HG02938 (cell line): Measurements from ENCODE around the gene AFF1.

Source experiments
- ATAC-seq: cut with Tn5 transposase; IDR thresholded peaks from one replicate; pipeline ENCODE4 v1.9.1; 2021; ENCODE audit warnings: mild to moderate bottlenecking, moderate library complexity; ENCODE audit not compliant: unreplicated experiment

The AFF1 gene

GRCh38 chr4:86934771-86935565 is at the start of gene AFF1:
TSS of gene AFF1 (plus strand) at chr4:86935011. CDS start at chr4:86948534, 13,523 bp downstream.
- ATAC-seq = peak; percentile 37

DNA sequence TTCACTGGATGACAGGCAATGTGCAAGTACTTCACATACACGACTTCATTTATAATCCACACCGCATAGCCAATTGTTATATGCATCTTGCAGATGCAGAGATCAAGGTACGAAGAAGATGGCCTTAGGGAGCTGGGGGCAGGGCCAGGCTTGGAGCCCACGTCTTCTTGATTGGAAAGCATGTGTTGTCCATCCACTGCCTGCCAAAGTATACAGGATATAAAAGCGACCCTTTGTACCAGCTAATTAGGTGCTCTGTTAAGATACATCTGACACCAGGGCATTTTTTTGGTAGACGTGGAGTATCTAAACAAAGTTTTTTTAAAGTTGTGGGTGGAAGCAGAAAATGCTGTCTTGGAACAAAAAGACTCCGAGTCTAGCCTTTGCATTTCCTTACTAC is 44.0 kb upstream of the AFF1 start:
- ATAC-seq = no peak

GRCh38 chr4:86891762-86892635 is 42.8 kb upstream of the AFF1 start, which contains the start of gene C4orf36:
TSS of gene C4orf36 (minus strand) at chr4:86892422. CDS start at chr4:86891520, 902 bp downstream.
- peak; percentile 44 for ATAC-seq

DNA sequence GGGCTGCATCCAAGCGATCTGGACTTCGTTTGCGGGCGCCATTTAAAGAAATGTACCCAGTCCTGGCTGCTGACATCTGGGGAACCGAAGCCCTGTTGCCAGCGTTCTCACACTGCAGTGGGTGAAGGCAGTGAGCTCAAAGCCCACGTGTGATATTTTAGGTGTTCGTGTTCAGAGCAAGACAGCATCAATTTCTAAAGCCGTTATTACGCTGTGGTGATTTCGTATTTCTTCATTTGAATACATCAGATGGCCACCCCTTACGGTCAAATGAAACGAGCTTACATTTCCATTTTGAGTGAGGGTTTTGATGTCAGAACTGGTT is 42.2 kb upstream of the AFF1 start:
- peak; percentile 19 for ATAC-seq

- ATAC-seq = no peak
Measured at GRCh38 chr4:86893136-86893535, 41.7 kb upstream of the AFF1 start.

- ATAC-seq = no peak
Measured at GRCh38 chr4:86894455-86894854, 40.4 kb upstream of the AFF1 start.

- ATAC-seq = peak; percentile 53
Measured at GRCh38 chr4:86895692-86896488, 38.9 kb upstream of the AFF1 start.

GRCh38 chr4:86896596-86896995 is 38.2 kb upstream of the AFF1 start:
- no peak for ATAC-seq

DNA sequence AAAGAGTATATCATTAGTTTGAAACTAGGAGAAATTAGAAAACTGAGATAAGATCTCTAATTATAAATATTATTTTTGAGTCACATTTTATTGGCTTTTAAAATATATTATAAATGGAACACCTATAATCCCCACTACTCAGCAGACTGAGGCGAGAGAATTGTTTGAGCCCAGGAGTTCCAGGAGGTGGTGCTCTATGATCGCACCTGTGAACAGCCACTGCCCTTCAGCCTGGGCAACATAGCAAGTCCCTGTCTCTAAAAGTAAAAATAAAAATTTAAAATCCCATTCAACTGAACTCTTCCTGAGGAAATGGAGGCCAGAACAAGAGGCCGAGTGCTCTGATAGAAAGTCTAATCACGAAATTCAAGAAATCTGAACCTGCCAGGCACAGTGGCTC is 36.2 kb upstream of the AFF1 start:
- no peak for ATAC-seq

DNA sequence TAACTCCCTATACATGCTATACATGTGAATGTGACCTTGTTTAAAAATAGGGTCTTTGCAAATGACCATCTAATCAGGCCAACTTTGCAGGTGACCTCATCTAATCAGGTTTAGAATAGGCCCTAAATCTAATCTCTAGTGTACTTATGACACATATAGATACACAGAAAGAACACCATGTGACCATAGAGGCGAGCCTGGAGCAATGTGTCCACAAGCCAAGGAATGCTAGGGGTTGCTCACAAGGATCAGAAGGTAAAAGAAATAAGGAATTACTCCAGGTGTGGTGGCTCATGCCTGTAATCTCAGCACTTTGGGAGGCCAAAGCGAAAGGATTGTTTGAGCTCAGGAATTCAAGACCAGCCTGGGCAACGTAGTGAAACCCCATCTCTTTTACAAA is 32.9 kb upstream of the AFF1 start:
- no peak for ATAC-seq

- ATAC-seq = no peak
Measured at GRCh38 chr4:86908251-86908657, 26.6 kb upstream of the AFF1 start.

GRCh38 chr4:86909546-86910295 is 25.1 kb upstream of the AFF1 start:
- ATAC-seq = no peak

DNA sequence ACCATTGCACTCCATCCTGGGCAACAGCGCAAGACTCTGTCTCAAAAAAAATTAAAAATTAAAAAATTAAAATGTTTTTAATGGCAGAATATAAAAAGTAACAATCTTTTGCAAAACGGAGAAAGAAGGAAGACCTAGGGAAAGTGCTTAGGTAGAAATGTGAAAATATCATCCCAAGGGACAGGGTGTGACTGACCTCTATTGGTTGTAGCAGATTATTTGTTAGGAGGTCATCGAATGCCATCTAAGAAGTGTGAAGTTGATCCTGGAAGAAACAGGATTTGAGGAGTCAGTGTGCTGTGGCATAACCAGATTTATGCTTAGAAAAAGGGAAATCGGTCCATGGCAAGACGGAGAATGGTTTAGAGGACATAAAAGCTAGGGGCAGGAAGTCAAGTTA is 24.4 kb upstream of the AFF1 start:
- no peak for ATAC-seq

GRCh38 chr4:86910820-86911684 is 23.8 kb upstream of the AFF1 start:
- ATAC-seq = no peak

DNA sequence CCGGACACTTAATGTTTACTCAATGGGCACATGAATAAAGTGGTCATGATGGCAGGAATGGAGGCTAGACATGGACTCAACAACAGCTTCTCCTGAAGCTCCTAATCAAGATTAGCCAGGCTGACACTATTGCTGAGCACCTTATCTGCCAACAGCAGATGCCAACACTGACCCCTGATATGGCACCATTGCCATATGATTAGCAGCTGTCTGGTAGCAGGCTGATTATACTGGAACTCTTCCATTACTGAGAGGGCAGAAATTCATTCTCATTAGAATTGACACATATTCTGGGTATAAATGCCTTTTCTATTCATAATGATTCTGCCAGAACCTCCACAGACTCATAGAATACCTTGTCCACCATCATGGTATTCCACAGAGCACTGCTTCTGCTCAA is 18.4 kb upstream of the AFF1 start:
- no peak for ATAC-seq

DNA sequence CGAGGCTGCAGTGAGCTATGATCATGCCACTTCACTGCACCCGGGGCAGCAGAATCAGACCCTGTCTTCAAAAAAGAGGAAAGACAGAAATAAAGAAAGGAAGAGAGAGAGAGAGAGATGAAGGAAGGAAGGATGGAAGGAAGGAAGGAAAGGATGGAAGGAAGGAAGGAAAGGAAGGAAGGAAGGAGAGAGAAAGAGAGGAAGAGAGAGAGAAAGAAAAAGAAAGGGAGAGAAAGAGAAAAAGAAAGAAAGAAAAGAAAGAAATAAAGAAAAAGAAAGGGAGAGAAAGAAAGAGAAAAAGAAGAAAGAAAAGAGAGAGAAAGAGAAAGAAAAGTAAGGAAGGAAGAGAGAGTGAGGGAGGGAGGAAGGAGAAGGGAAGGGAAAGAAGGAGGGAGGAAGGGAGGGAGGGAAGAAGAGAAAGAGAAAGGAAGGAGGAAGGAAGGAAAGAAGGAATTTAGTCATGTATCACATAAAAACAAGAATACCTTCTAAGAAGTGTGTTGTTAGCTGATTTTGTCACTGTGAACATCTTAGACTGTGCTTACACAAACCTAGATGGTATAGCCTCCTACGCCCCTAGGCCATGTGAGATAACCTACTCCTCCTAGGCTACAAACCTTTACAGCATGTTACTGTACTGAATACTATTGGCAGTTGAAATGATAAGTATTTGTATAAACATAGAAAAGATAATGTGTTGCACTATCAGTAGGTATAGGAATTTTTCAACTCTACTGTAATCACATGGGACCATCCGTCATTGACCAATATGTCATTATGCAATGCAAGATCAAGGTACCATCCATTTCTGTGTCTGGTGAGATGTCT is 17.4 kb upstream of the AFF1 start:
- no peak for ATAC-seq

GRCh38 chr4:86918539-86919072 is 16.2 kb upstream of the AFF1 start:
- ATAC-seq = no peak

DNA sequence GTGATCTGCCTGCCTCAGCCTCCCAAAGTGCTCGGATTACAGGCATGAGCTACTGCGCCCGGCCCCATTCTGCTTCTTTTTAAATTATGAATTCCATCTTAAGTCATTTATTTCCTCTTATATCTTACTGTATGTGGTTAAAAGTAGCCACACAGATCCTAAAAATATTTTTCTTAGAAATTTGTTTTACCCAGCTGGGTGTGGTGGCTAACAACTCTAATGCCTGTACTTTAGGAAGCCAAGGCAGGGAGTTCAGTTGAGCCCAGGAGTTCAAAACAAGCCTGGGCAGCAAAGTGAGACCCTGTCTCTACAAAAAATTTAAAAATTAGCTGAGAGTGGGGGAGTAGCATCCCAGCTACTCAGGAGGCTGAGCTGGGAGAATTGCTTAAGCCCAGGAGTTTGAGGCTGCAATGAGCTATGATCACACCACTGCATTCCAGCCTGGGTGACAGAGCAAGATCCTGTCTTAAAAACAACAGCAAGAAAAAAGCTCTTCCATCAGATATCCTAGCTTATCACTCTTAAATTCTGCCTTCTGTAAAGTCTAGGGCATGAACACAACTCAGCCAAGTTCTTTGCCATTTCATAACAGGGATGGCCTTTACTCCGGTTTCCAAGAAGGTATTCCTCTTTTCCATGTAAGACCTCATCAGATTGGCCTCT is 15.1 kb upstream of the AFF1 start:
- ATAC-seq = no peak
